PFSK-1 (cell line): ENCODE data around the gene HNRNPA2B1.

ENCODE experiments used
- TAF1 ChIP-seq: IDR thresholded peaks from 2 replicates; pipeline ENCODE4 v1.6.1; 2012; ENCODE audit warnings: low read length, control low read depth, borderline replicate concordance; ENCODE audit not compliant: insufficient read depth
- TF ChIP-seq, protein P1 (sequence below), 2 experiments: IDR thresholded peaks; 2 replicates each; pipeline versions ENCODE4 v1.6.1 to v1.8.0; 2011 to 2012; ENCODE audit warnings: low read depth in 2 of 2, low read length in 2 of 2, control low read depth in 1 of 2, inconsistent platforms in 1 of 2, mild to moderate bottlenecking in 1 of 2, moderate library complexity in 1 of 2; ENCODE audit not compliant: insufficient read depth in 1 of 2

DNA sequence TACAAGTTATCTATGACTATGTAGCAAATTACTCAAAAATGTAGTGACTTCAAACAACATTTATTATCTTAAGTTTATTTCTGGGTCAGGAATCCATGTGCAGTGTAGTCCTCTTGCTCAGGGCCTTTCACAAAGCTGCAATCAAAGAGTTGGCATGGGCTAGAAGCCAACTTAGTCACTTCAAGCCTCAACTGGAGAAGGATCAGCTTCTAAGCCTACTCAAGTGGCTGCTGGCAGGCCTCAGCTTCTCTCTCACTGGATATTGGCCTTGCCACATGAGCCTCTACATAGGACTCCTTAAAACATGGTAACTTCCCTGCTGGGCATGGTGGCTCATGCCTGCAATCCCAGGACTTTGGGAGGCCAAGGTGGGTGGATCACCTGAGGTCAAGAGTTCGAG is 53.5 kb downstream of the HNRNPA2B1 start:
- TF ChIP-seq, protein P1, sequence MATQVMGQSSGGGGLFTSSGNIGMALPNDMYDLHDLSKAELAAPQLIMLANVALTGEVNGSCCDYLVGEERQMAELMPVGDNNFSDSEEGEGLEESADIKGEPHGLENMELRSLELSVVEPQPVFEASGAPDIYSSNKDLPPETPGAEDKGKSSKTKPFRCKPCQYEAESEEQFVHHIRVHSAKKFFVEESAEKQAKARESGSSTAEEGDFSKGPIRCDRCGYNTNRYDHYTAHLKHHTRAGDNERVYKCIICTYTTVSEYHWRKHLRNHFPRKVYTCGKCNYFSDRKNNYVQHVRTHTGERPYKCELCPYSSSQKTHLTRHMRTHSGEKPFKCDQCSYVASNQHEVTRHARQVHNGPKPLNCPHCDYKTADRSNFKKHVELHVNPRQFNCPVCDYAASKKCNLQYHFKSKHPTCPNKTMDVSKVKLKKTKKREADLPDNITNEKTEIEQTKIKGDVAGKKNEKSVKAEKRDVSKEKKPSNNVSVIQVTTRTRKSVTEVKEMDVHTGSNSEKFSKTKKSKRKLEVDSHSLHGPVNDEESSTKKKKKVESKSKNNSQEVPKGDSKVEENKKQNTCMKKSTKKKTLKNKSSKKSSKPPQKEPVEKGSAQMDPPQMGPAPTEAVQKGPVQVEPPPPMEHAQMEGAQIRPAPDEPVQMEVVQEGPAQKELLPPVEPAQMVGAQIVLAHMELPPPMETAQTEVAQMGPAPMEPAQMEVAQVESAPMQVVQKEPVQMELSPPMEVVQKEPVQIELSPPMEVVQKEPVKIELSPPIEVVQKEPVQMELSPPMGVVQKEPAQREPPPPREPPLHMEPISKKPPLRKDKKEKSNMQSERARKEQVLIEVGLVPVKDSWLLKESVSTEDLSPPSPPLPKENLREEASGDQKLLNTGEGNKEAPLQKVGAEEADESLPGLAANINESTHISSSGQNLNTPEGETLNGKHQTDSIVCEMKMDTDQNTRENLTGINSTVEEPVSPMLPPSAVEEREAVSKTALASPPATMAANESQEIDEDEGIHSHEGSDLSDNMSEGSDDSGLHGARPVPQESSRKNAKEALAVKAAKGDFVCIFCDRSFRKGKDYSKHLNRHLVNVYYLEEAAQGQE (IDR thresholded peaks at IDR 0.05; ENCODE audit: insufficient read depth in 1 of 2, low read depth in 2 of 2, low read length in 2 of 2): no peak
- TF ChIP-seq TAF1: no peak
